Chondrocyte (in vitro differentiated cells): Measurements from ENCODE around the gene PPP1R9B. TPM values are rescaled to one million over a fixed set of nuclear protein-coding genes. Genes with fewer than 3 reads are reported as not detected.

Source experiments
- DNase-seq: peaks from one replicate; pipeline ENCODE4 v3.0.0; 2021; ENCODE audit warnings: mixed read lengths, low spot score
- H3K27ac Mint-ChIP-seq: one replicate; pipeline ENCODE4 v1.8.0; 2021; ENCODE audit warnings: mild to moderate bottlenecking, moderate library complexity, mixed read lengths; ENCODE audit not compliant: unreplicated experiment
- H3K27me3 Mint-ChIP-seq: 2 replicates; pipeline ENCODE4 v1.8.0; 2021; ENCODE audit warnings: low read depth, mixed read lengths
- H3K36me3 Mint-ChIP-seq: 2 replicates; pipeline ENCODE4 v1.8.0; 2021; ENCODE audit warnings: low read depth, mixed read lengths
- H3K4me1 Mint-ChIP-seq: 2 replicates; pipeline ENCODE4 v1.8.0; 2021; ENCODE audit warnings: low read depth, mild to moderate bottlenecking, mixed read lengths
- H3K4me3 Mint-ChIP-seq: one replicate; pipeline ENCODE4 v1.8.0; 2021; ENCODE audit warnings: mild to moderate bottlenecking, moderate library complexity, mixed read lengths; ENCODE audit not compliant: unreplicated experiment
- H3K9me3 Mint-ChIP-seq: 2 replicates; pipeline ENCODE4 v1.8.0; 2021; ENCODE audit warnings: low read depth, mixed read lengths
- CTCF ChIP-seq: fragments of 200-600 bp; sonication (generic); IDR thresholded peaks from 2 replicates; pipeline ENCODE4 v1.5.0; 2021; ENCODE audit warnings: antibody characterized with exemption, mild to moderate bottlenecking, moderate library complexity
- total RNA-seq: library from RNA; stranded (reverse); gene quantifications from 3 replicates; pipeline ENCODE4 v1.2.1, GENCODE V29; 2021

Gene PPP1R9B
- total RNA-seq, 1 donor from 2014 or later = 79.3 TPM

GRCh38 chr17:50098583-50098982, 51.9 kb downstream of the PPP1R9B start:
- Mint-ChIP-seq H3K27me3 (no peaks in the 10 kb centered on the region), H3K4me3 (no peak overlapping the region), H3K4me1 (peaks cover 41% of the 10 kb centered on the region), H3K27ac (no peak overlapping the region), H3K9me3 (no peaks in the 10 kb centered on the region), H3K36me3 (peaks cover 2% of the 10 kb centered on the region)
- DNase-seq = no peak
- no peak for TF ChIP-seq CTCF

GRCh38 chr17:50097926-50098325, 52.6 kb downstream of the PPP1R9B start:
- Mint-ChIP-seq H3K9me3 (no peaks in the 10 kb centered on the region), H3K27me3 (no peaks in the 10 kb centered on the region), H3K4me1 (peaks cover 45% of the 10 kb centered on the region), H3K36me3 (peaks cover 2% of the 10 kb centered on the region), H3K27ac (no peak overlapping the region), H3K4me3 (no peak overlapping the region)
- no peak for DNase-seq
- TF ChIP-seq CTCF = no peak

GRCh38 chr17:50097455-50097854, 53.0 kb downstream of the PPP1R9B start:
- Mint-ChIP-seq H3K27me3 (no peaks in the 10 kb centered on the region), H3K9me3 (no peaks in the 10 kb centered on the region), H3K27ac (no peak overlapping the region), H3K4me3 (no peak overlapping the region), H3K36me3 (peaks cover 2% of the 10 kb centered on the region), H3K4me1 (peaks cover 45% of the 10 kb centered on the region)
- no peak for DNase-seq
- TF ChIP-seq CTCF = no peak

- Mint-ChIP-seq H3K9me3 (no peaks in the 10 kb centered on the region), H3K27me3 (no peaks in the 10 kb centered on the region), H3K36me3 (peaks cover 2% of the 10 kb centered on the region), H3K4me3 (no peak overlapping the region), H3K27ac (no peak overlapping the region), H3K4me1 (peaks cover 40% of the 10 kb centered on the region)
- no peak for TF ChIP-seq CTCF
- no peak for DNase-seq
Measured at GRCh38 chr17:50096758-50097157, 53.7 kb downstream of the PPP1R9B start.

- H3K27me3 Mint-ChIP-seq = no peaks in the 10 kb centered on the region
- TF ChIP-seq CTCF = no peak
- peaks cover 2% of the 10 kb centered on the region for H3K36me3 Mint-ChIP-seq
- DNase-seq = no peak
- peak overlapping the region; percentile 94 for H3K4me3 Mint-ChIP-seq
- peak overlapping the region; percentile 94 for H3K27ac Mint-ChIP-seq
- peaks cover 35% of the 10 kb centered on the region for H3K4me1 Mint-ChIP-seq
- no peaks in the 10 kb centered on the region for H3K9me3 Mint-ChIP-seq
Measured at GRCh38 chr17:50096092-50096491, 54.4 kb downstream of the PPP1R9B start.
